ENCODE data around the gene AGGF1.

DNA sequence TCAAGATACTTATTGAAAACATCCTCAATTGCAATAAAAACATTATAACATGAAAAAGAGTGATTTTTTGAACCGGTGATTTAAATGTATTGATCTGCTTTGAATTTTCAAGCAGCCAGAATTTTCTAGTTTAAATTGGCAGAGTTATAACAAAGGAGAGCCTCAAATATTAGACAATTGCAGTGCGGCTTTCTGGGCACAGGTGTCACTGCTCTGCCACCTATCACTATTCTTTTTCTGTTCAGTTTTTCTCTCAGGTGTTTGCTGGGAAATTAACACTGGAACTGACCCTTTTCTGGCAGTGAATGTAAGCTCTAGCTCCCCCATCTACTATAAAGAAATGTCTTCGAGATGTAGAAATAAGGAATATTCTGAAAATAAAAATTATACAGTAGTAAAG, 33.8 kb downstream of the AGGF1 start:
- TF ChIP-seq, protein P1, sequence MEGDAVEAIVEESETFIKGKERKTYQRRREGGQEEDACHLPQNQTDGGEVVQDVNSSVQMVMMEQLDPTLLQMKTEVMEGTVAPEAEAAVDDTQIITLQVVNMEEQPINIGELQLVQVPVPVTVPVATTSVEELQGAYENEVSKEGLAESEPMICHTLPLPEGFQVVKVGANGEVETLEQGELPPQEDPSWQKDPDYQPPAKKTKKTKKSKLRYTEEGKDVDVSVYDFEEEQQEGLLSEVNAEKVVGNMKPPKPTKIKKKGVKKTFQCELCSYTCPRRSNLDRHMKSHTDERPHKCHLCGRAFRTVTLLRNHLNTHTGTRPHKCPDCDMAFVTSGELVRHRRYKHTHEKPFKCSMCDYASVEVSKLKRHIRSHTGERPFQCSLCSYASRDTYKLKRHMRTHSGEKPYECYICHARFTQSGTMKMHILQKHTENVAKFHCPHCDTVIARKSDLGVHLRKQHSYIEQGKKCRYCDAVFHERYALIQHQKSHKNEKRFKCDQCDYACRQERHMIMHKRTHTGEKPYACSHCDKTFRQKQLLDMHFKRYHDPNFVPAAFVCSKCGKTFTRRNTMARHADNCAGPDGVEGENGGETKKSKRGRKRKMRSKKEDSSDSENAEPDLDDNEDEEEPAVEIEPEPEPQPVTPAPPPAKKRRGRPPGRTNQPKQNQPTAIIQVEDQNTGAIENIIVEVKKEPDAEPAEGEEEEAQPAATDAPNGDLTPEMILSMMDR (IDR thresholded peaks at IDR 0.05), result no peak
- TF ChIP-seq POLR2AphosphoS5 (IDR thresholded peaks at IDR 0.05) (no peak), POLR2A (IDR thresholded peaks at IDR 0.05) (no peak)

All from gastroesophageal sphincter (tissue), 3 donors.